ENCODE results near the gene MAGI1. TPM values are rescaled to one million over a fixed set of nuclear protein-coding genes. Genes with fewer than 3 reads are reported as not detected.
"Not testable (repeated sequence)": the region's sequence is repeated elsewhere in the genome, so short reads cannot be mapped to it uniquely, and the experiment has no call there.

Gene MAGI1
- total RNA-seq, 6 donors from 2014 or later: 33.0 to 72.9 (median 62.4) TPM

DNA sequence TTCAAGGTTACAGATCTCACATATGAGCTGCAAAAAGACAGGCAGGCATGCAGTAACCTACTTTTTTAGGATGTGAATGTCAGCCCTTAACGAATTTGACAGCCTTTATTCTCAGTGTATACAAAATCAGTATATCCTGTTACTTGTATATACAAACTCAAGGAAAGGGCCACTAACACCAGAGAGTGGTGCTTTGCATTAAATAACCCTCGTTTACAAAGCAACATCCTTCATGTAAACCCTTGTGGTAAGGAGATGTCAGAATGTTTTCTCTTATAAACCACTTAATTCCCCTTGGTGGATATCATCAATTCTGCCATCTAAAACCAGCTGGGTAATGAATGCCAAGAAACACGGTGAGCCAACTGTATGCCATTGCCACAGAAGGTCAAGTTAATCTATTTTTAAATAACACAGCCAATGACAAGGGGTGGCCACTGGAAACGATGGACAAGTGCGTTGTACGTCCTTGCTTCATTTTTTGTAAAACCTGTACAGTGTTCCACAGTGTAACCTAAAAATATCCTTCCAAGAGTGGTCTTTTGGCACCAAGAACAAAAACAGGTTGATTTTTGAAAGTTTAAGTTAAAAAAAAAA is 7.5 kb downstream of the MAGI1 start:
- DNase-seq (no peak), ATAC-seq (ENCODE audit: low FRiP score in 2 of 2) (no peak)
- H3K4me1 ChIP-seq: peaks cover 4 to 8% (median 5%) of the 10 kb centered on the region in 4 donors
- no peaks in the 10 kb centered on the region for H3K27me3 ChIP-seq
- H3K4me3 ChIP-seq: no peak overlapping the region
- no peak overlapping the region for H3K27ac ChIP-seq
- no peaks in the 10 kb centered on the region for H3K36me3 ChIP-seq
- no peak for TF ChIP-seq EP300 (IDR thresholded peaks at IDR 0.05)
- TF ChIP-seq, protein P1, sequence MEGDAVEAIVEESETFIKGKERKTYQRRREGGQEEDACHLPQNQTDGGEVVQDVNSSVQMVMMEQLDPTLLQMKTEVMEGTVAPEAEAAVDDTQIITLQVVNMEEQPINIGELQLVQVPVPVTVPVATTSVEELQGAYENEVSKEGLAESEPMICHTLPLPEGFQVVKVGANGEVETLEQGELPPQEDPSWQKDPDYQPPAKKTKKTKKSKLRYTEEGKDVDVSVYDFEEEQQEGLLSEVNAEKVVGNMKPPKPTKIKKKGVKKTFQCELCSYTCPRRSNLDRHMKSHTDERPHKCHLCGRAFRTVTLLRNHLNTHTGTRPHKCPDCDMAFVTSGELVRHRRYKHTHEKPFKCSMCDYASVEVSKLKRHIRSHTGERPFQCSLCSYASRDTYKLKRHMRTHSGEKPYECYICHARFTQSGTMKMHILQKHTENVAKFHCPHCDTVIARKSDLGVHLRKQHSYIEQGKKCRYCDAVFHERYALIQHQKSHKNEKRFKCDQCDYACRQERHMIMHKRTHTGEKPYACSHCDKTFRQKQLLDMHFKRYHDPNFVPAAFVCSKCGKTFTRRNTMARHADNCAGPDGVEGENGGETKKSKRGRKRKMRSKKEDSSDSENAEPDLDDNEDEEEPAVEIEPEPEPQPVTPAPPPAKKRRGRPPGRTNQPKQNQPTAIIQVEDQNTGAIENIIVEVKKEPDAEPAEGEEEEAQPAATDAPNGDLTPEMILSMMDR (IDR thresholded peaks at IDR 0.05): no peak
- TF ChIP-seq POLR2AphosphoS5 (IDR thresholded peaks at IDR 0.05): no peak
- TF ChIP-seq POLR2A (IDR thresholded peaks at IDR 0.05): no peak
- WGBS, 2 donors: 55 to 63% methylated on average over 6 of the region's 6 CpGs
- H3K9me3 ChIP-seq: no peaks in the 10 kb centered on the region

DNA sequence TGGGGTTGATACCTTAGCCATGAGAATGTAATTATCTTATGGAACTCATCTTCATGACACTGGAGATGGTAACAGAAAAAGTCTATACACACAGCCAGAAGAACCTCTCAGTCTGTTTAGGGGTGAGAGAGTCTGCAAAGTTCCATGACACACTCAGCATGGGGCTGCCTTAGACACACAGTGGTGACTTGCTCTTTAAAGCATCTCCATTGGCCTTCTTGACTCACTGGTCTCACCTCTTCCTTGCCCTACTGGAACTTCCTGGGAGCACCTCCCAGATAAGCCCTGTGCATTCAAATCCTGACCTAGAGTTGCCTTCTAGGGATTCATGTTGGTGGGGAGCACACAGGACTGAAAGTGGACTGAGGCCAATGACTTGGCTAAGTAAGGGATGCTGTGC is 9.3 kb downstream of the MAGI1 start:
- DNase-seq: no peak
- TF ChIP-seq, protein P1 (IDR thresholded peaks at IDR 0.05): no peak
- no peak for TF ChIP-seq POLR2A (IDR thresholded peaks at IDR 0.05)
- ATAC-seq (ENCODE audit: low FRiP score in 2 of 2): no peak
- Histone ChIP-seq H3K9me3 (no peaks in the 10 kb centered on the region), H3K36me3 (no peaks in the 10 kb centered on the region), H3K27ac (no peak overlapping the region), H3K4me1 (no peaks in the 10 kb centered on the region), H3K27me3 (no peaks in the 10 kb centered on the region), H3K4me3 (no peak overlapping the region)

DNA sequence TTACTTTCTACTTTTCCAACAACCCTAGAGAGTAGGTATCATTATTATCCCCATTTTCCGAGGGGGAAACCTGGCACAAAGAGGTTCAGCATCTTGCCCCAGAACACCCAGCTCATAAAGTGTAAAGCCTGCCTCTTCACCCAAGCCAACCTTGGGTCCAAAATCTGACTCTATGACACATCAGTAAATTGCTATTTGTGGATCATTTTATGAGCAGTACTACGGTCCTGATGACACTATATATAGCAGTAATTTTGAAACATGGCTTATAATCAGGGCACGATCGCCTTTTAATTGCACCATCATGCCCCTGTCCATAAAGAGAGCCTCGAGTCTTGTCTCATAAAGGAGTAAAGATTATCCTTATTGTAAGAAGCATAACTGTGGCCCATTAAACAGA is 9.7 kb downstream of the MAGI1 start:
- no peaks in the 10 kb centered on the region for H3K27me3 ChIP-seq
- no peak overlapping the region for H3K4me3 ChIP-seq
- H3K36me3 ChIP-seq: no peaks in the 10 kb centered on the region
- TF ChIP-seq, protein P1 (IDR thresholded peaks at IDR 0.05): no peak
- no peak for TF ChIP-seq EP300 (IDR thresholded peaks at IDR 0.05)
- no peak for TF ChIP-seq POLR2A (IDR thresholded peaks at IDR 0.05)
- no peak for TF ChIP-seq POLR2AphosphoS5 (IDR thresholded peaks at IDR 0.05)
- ATAC-seq (ENCODE audit: low FRiP score in 2 of 2) (no peak), DNase-seq (no peak)
- H3K4me1 ChIP-seq: no peaks in the 10 kb centered on the region
- 68 to 87% methylated on average over 5 of the region's 5 CpGs for WGBS, 2 donors
- no peak overlapping the region for H3K27ac ChIP-seq
- H3K9me3 ChIP-seq: no peaks in the 10 kb centered on the region

DNA sequence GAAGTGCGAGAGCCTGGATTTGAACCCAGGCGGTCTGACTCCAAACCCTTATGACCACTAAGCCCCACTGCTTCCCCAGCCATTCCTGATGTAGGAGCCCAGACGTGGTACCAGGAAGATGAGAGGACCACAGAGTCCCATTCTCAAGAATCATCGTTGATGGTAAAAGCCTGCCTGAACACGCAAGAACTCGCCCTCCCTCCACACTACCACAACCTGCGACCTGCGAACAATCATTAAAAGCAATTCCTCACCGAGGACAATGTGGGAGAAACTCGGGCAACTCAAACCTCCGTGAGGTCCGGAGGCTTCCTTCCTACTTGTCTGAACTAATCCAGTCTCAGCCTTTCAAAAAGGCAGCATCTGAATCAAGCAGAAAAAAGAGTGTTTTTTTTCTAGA is 10.3 kb downstream of the MAGI1 start:
- no peak for DNase-seq
- 71 to 86% methylated on average over 12 of the region's 12 CpGs for WGBS, 2 donors
- Histone ChIP-seq H3K27ac (no peak overlapping the region), H3K36me3 (no peaks in the 10 kb centered on the region), H3K9me3 (no peaks in the 10 kb centered on the region), H3K4me3 (no peak overlapping the region), H3K4me1 (peaks cover 0 to 2% (median 0%) of the 10 kb centered on the region in 4 donors), H3K27me3 (no peaks in the 10 kb centered on the region)
- no peak for ATAC-seq (ENCODE audit: low FRiP score in 2 of 2)
- no peak for TF ChIP-seq POLR2A (IDR thresholded peaks at IDR 0.05)
- TF ChIP-seq, protein P1 (IDR thresholded peaks at IDR 0.05): no peak
- no peak for TF ChIP-seq POLR2AphosphoS5 (IDR thresholded peaks at IDR 0.05)
- TF ChIP-seq EP300 (IDR thresholded peaks at IDR 0.05): no peak

- not testable (repeated sequence) for H3K4me1 ChIP-seq; ATAC-seq (ENCODE audit: low FRiP score in 2 of 2); H3K4me3 ChIP-seq; DNase-seq; H3K27me3 ChIP-seq; H3K9me3 ChIP-seq; H3K36me3 ChIP-seq; H3K27ac ChIP-seq
- 91 to 96% methylated on average over 8 of the region's 8 CpGs for WGBS, 2 donors
Observed at GRCh38 chr3:66027099-66027498, 11.6 kb downstream of the MAGI1 start.
